Stomach smooth muscle (tissue), 2 donors: ENCODE data around the gene CYP2A6.
"Not testable (repeated sequence)": the region's sequence is repeated elsewhere in the genome, so short reads cannot be mapped to it uniquely, and the experiment has no call there.

Experiments
- H3K27ac ChIP-seq: one replicate; pipeline ENCODE4 v1.7.0; 2013; ENCODE audit warnings: mild to moderate bottlenecking, low read length, inconsistent platforms
- H3K27me3 ChIP-seq, 2 donors: one replicate each; pipeline ENCODE4 v1.7.0; 2013; ENCODE audit warnings: low read length in 2 of 2; ENCODE audit not compliant: insufficient read depth in 2 of 2, control insufficient read depth in 1 of 2
- H3K36me3 ChIP-seq, 2 donors: one replicate each; pipeline ENCODE4 v1.7.0; 2013; ENCODE audit warnings: low read length in 2 of 2; ENCODE audit not compliant: control insufficient read depth in 2 of 2, insufficient read depth in 2 of 2
- H3K4me1 ChIP-seq: one replicate; pipeline ENCODE4 v1.7.0; 2013; ENCODE audit warnings: low read length; ENCODE audit not compliant: control insufficient read depth, insufficient read depth
- H3K4me3 ChIP-seq, 2 donors: one replicate each; pipeline ENCODE4 v1.7.0; 2013; ENCODE audit warnings: low read length in 2 of 2
- H3K9ac ChIP-seq, 2 donors: one replicate each; pipeline ENCODE4 v1.7.0; 2013; ENCODE audit warnings: low read length in 2 of 2, mild to moderate bottlenecking in 1 of 2
- H3K9me3 ChIP-seq, 2 donors: one replicate each; pipeline ENCODE4 v1.7.0; 2013; ENCODE audit warnings: low read length in 2 of 2; ENCODE audit not compliant: control insufficient read depth in 2 of 2
- donor health status: healthy.
- donor health status: Pancreatic carcinoma.

Gene CYP2A6

GRCh38 chr19:40842997-40843652 is 7.1 kb downstream of the CYP2A6 start:
- not testable (repeated sequence) for H3K27me3 ChIP-seq, H3K9ac ChIP-seq, H3K9me3 ChIP-seq, H3K4me1 ChIP-seq, H3K4me3 ChIP-seq, H3K27ac ChIP-seq, H3K36me3 ChIP-seq

DNA sequence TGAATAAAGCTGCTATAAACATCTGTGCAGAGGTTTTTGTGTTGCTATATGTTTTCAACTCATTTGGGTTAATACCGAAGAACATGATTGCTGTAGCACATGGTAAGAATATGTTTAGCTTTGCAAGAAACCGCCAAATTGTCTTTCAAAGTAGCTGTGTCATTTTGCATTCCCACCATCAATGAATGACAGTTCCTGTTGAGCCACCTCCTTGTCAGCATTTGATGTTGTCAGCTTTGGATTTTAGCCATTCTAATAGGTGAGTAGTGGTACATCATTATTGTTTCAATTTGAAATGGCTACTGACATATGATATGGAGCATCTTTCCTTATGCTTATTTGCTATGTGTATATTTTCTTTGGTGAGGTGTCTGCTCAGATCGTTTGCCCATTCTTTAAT is 8.2 kb downstream of the CYP2A6 start:
- H3K9me3 ChIP-seq, H3K4me3 ChIP-seq, H3K4me1 ChIP-seq: not testable (repeated sequence)

DNA sequence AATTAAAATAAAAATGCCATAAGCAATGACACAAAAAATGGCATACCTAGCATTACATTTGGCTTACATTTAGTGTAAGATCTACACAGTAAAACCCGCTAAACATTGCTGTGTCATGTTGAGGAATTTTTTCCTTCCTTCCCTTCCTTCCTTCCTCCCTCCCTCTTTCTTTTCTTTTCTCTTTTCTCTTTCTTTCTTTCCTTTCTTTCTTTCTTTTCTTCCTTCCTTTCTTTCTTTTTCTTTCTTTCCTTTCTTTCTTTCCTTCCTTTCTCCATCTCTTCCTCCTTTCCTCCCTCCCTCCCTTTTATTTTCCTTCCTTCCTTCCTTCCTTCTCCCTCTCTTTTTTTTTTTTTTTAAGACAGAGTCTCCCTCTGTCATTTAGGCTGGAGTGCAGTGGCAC is 11.8 kb downstream of the CYP2A6 start:
- not testable (repeated sequence) for H3K27ac ChIP-seq, H3K9me3 ChIP-seq, H3K9ac ChIP-seq, H3K4me3 ChIP-seq, H3K27me3 ChIP-seq, H3K36me3 ChIP-seq, H3K4me1 ChIP-seq

More for the DNA sequence above, 8.2 kb downstream of the CYP2A6 start:
- not testable (repeated sequence) for H3K27me3 ChIP-seq, H3K9ac ChIP-seq, H3K27ac ChIP-seq, H3K36me3 ChIP-seq

GRCh38 chr19:40836754-40837429 is 13.4 kb downstream of the CYP2A6 start:
- no peak overlapping the region for H3K9ac ChIP-seq
- no peaks in the 10 kb centered on the region for H3K36me3 ChIP-seq
- no peak overlapping the region for H3K4me3 ChIP-seq
- H3K27ac ChIP-seq, result no peak overlapping the region
- no peaks in the 10 kb centered on the region for H3K4me1 ChIP-seq
- no peaks in the 10 kb centered on the region for H3K27me3 ChIP-seq
- no peaks in the 10 kb centered on the region for H3K9me3 ChIP-seq

DNA sequence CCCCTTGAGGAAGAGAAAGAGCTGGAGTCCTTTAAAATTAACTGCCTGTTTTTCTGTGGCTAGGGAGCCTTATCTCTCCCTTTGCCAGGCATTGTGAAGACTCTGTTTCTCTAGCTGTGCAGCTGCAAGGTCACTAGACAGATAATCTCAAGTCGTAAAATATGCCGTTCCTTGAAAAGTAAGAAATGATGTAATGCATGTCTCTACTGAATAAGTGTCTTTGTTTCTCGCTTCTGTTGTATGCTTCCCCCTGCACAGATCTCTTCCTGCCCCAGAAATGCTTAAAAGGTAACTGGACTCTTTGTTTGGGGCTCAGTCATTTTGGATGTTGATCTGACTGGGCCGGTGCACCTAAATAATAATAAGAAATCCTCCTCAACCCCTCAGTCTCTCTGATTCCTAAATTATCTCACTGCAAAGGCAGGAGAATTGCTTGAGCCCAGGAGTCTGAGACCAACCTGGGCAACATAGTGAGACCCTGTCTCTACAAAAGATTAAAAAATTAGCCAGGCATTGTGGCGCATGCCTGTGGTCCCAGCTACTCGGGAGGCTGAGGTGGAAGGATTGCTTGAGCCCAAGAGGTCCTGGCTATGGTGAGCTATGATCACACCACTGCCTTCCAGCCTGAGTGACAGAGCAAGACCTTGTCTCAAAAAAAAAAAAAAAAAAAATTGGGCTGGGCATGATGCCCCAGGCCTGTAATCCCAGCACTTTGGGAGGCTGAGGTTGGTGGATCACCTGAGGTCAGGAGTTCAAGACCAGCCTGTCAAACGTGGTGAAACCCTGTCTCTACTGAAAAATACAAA is 16.3 kb downstream of the CYP2A6 start:
- H3K36me3 ChIP-seq, H3K9ac ChIP-seq, H3K4me1 ChIP-seq, H3K27ac ChIP-seq, H3K9me3 ChIP-seq, H3K4me3 ChIP-seq, H3K27me3 ChIP-seq: not testable (repeated sequence)

- not testable (repeated sequence) for H3K4me3 ChIP-seq, H3K36me3 ChIP-seq, H3K27me3 ChIP-seq, H3K9ac ChIP-seq, H3K4me1 ChIP-seq, H3K9me3 ChIP-seq, H3K27ac ChIP-seq
These were observed 17.8 kb downstream of the CYP2A6 start for GRCh38 chr19:40832431-40832790.

- Histone ChIP-seq H3K4me1 (no peaks in the 10 kb centered on the region), H3K4me3 (no peak overlapping the region), H3K9me3 (no peaks in the 10 kb centered on the region), H3K9ac (no peak overlapping the region), H3K36me3 (peaks cover 3 to 8% of the 10 kb centered on the region in 2 donors), H3K27me3 (no peaks in the 10 kb centered on the region), H3K27ac (no peak overlapping the region)
These were observed 18.5 kb downstream of the CYP2A6 start for GRCh38 chr19:40831502-40832430.

DNA sequence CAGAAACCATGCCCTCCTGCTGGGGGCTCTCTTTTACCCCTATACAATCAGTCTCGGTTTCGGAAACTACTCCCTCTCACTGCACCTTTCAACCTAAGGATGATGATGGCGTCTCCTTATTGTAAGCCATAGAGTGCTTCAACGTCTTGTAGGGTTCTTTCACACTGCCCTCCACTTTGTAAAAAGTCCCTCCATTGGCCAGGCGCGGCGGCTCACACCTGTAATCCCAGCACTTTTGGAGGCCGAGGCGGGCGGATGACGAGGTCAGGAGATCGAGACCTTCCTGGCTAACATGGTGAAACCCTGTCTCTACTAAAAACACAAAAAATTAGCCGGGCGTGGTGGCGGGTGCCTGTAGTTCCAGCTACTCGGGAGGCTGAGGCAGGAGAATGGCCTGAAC is 19.5 kb downstream of the CYP2A6 start:
- not testable (repeated sequence) for H3K27me3 ChIP-seq, H3K27ac ChIP-seq

DNA sequence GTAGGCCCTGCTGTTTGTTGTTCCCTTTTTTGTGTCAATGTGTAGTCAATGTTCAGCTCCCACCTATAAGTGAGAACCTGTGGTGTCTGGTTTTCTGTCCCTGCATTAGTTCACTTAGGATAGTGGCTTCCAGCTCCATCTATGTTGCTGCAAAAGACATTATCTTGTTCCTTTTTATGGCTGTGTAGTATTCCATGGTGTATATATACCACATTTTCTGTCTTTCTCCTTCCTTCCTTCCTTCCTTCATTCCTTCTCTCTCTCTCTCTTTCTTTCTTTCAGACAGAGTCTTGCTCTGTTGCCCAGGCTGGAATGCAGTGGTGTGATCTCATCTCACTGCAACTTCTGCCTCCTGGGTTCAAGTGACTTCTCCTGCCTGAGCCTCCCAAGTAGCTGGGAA is 21.0 kb downstream of the CYP2A6 start:
- H3K27me3 ChIP-seq, result no peaks in the 10 kb centered on the region
- no peaks in the 10 kb centered on the region for H3K9me3 ChIP-seq
- peaks cover 3 to 10% of the 10 kb centered on the region in 2 donors for H3K36me3 ChIP-seq
- H3K9ac ChIP-seq, result no peak overlapping the region
- H3K4me3 ChIP-seq, result no peak overlapping the region
- H3K27ac ChIP-seq, result no peak overlapping the region
- H3K4me1 ChIP-seq, result no peaks in the 10 kb centered on the region

More for the DNA sequence above, 19.5 kb downstream of the CYP2A6 start:
- H3K9me3 ChIP-seq, H3K36me3 ChIP-seq, H3K4me1 ChIP-seq, H3K9ac ChIP-seq, H3K4me3 ChIP-seq: not testable (repeated sequence)

DNA sequence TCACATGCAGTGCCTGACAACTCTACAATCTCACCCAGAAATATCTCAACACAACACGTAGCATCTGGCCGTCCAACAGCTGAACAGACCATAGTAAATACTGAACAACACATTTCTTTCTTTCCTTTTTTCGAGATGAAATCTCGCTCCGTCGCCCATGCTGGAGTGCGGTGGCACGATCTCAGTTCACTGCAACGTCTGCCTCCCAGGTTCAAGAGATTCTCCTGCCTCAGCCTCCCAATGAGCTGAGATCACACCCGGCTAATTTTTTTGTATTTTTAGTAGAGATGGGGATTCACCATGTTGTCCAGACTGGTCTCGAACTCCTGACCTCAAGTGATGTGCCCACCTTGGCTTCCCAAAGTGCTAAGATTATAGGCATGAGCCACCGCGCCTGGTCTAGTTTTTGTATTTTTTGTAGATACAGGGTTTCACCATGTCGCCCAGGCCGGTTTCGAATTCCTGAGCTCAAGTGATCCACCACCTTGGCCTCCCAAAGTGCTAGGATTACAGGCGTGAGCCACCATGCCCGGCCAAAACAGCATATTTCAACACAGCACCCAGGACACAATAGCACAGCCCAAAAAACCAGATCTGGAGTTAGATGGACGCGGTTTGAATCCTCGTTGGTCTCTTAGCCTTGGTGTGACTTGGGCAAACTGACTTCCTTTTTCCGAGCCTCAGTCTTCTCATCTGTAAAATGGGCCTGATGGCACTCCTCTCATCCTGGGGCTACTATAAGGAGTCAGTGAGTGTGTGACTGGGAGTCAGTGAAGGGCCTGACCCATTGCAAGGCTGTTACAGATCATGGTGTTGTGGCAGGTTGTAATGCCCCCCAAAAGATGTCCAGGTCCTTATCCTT is 22.6 kb downstream of the CYP2A6 start:
- H3K4me3 ChIP-seq, result no peak overlapping the region
- H3K9ac ChIP-seq, result no peak overlapping the region
- H3K9me3 ChIP-seq, result no peaks in the 10 kb centered on the region
- H3K27ac ChIP-seq, result no peak overlapping the region
- H3K27me3 ChIP-seq, result no peaks in the 10 kb centered on the region
- H3K36me3 ChIP-seq, result peaks cover 3 to 10% of the 10 kb centered on the region in 2 donors
- H3K4me1 ChIP-seq, result peaks cover 9% of the 10 kb centered on the region
